Activated CD8-positive, alpha-beta memory T cell treated with anti-CD3 and anti-CD28 coated beads for 36 hours (primary cell): Measurements from ENCODE around the gene OPN1LW. TPM values are rescaled to one million over a fixed set of nuclear protein-coding genes. Genes with fewer than 3 reads are reported as not detected.
"Not testable (repeated sequence)": the region's sequence is repeated elsewhere in the genome, so short reads cannot be mapped to it uniquely, and the experiment has no call there.

ENCODE experiments used
- CTCF ChIA-PET: fragments of 350-600 bp; sonication (Branson Sonifier 250); formaldehyde crosslinking; loops from one replicate; lab custom pipeline; 2021; ENCODE audit warnings: antibody characterized with exemption; lab: Charles Lee
- POLR2A ChIA-PET: fragments of 350-600 bp; sonication (Branson Sonifier 250); formaldehyde crosslinking; loops from one replicate; lab custom pipeline; 2021; ENCODE audit warnings: antibody characterized with exemption; lab: Charles Lee
- total RNA-seq, 2 experiments: library from RNA; stranded (reverse); gene quantifications; one replicate each; pipeline ENCODE4 v1.2.3, GENCODE V29; 2021

Gene OPN1LW
- not detected for total RNA-seq

- CTCF ChIA-PET, POLR2A ChIA-PET: not testable (repeated sequence)
Measured at GRCh38 chrX:154144010-154144409, at the start of gene OPN1LW. TSS of gene OPN1LW (plus strand) at chrX:154144243. CDS start at chrX:154144284, 41 bp downstream.

DNA sequence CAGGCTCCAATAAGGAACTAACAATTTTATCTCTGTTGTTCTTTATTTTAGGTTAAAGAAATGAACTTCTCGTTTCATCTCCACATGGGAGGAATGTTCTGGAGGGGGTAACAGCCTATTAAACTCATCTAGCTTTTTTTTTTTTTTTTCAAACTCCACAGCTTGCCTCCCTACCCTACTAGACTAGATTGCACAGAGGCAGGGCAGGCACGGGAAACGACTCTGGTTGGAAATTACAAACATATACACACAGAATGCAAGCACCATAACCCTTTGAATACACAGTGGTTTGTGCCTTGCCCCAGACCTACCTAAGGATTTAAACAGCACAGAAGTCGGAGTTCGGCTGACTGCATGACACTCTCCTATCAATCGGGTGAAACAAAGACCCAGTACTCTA is 49.2 kb upstream of the OPN1LW start:
- POLR2A ChIA-PET, result no interaction called here

GRCh38 chrX:154096140-154097002 is 47.7 kb upstream of the OPN1LW start:
- ChIA-PET POLR2A (interaction anchor here (0.7 kb wide), 1 partner anchor 274 kb away, joined by 3 read pairs; no protein-coding TSS in a partner anchor), CTCF (interaction anchor here (0.8 kb wide), 1 partner anchor 13 kb away, joined by 3 read pairs; no protein-coding TSS in a partner anchor)

More for the DNA sequence above, 49.2 kb upstream of the OPN1LW start:
- CTCF ChIA-PET, result no interaction called here

GRCh38 chrX:154097003-154097588 is 46.9 kb upstream of the OPN1LW start:
- ChIA-PET POLR2A (no interaction called here), CTCF (interaction anchor here (0.8 kb wide), 1 partner anchor 14 kb away, joined by 3 read pairs; no protein-coding TSS in a partner anchor)

- ChIA-PET POLR2A (no interaction called here), CTCF (no interaction called here)
Measured at GRCh38 chrX:154097589-154098541, 46.2 kb upstream of the OPN1LW start, which contains the start of gene MECP2. TSS of gene MECP2 (minus strand) at chrX:154097717.

- ChIA-PET CTCF (no interaction called here), POLR2A (no interaction called here)
Measured at GRCh38 chrX:154098551-154098950, 45.5 kb upstream of the OPN1LW start.

DNA sequence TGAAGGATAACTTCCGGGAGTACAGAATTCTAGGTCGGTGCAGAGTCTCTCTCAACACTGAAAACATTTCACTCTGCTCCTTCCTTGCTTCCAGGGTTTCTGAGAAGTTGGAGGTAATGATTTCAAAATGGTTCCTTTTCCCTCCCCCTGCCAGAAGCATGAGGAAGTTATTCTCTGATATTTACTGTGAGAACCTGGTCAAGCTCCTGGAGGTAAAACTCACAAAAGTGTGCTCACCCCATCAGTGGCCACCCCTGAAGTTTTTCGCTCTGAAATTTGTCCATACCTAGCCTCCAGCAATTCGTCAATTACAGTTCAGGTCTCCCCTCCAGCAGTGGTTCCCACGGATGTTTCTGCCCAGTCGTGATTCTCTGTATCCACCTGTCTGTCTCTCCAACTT is 30.3 kb upstream of the OPN1LW start:
- ChIA-PET POLR2A (no interaction called here), CTCF (no interaction called here)

DNA sequence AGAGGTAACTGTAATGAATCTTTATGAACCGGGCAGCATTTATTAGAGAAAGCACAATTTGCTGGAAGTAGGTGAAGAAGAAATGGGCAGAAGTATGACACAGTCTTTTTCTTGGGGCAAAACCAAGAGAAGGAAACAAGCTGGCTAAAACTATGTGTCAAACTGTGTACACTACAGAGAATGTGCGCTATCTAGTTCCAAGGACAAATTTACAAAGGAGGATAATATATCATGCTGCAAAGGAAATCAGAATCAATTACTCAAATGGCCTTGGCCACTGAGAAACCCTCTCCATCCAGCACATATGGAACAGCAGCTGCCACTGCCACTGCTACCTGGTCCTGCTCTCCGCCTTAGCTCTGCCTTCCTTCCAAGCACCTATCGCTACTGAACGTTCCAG is 29.4 kb upstream of the OPN1LW start:
- CTCF ChIA-PET, result no interaction called here
- POLR2A ChIA-PET, result no interaction called here

GRCh38 chrX:154115071-154115470 is 29.0 kb upstream of the OPN1LW start:
- POLR2A ChIA-PET, result no interaction called here
- CTCF ChIA-PET, result no interaction called here

DNA sequence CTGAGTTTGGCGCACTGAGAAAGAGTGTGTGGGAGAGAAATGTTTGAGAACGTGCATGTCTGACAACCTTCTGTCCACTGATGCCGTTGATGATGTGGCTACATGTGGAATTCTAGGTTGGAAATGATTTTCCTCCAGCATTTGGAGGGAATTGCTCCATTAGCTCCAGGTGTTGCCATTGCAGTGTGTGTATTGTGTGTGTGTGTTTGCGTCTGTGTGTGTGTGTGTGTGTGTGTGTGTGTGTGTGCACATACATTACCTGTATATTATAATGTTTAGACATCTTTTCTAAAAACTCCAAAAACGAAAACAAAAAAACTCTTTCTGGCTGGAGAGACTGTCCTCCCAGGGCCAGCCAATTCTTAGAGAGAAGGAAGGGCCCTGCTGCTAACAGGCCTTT is 28.3 kb upstream of the OPN1LW start:
- ChIA-PET POLR2A (no interaction called here), CTCF (no interaction called here)

GRCh38 chrX:154116426-154117211 is 27.4 kb upstream of the OPN1LW start:
- ChIA-PET POLR2A (interaction anchor here (0.5 kb wide), 1 partner anchor 48 kb away, joined by 3 read pairs; no protein-coding TSS in a partner anchor), CTCF (no interaction called here)

DNA sequence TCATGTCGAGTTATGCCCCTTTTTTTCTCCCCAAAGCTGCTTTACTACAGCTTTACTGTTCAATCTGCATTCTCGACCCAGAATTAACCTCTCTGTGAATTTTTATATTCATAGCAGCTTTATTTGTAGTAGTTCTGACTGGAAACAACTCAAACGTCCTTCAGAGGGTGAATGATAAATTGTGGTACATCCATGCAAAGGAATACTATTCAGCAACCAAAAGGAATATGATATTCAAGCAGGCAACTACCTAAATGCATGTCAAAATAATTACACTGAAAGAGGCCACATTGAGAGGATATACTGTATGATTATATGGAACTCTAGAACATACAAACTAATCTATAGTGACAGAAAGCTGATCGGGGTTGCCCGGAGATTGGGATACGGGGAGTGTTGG is 26.5 kb upstream of the OPN1LW start:
- CTCF ChIA-PET, result no interaction called here
- POLR2A ChIA-PET, result no interaction called here

GRCh38 chrX:154120567-154120966 is 23.5 kb upstream of the OPN1LW start:
- CTCF ChIA-PET, result no interaction called here
- POLR2A ChIA-PET, result no interaction called here

GRCh38 chrX:154121207-154121606 is 22.8 kb upstream of the OPN1LW start:
- ChIA-PET POLR2A (no interaction called here), CTCF (no interaction called here)

GRCh38 chrX:154121961-154122360 is 22.1 kb upstream of the OPN1LW start:
- POLR2A ChIA-PET, result no interaction called here

DNA sequence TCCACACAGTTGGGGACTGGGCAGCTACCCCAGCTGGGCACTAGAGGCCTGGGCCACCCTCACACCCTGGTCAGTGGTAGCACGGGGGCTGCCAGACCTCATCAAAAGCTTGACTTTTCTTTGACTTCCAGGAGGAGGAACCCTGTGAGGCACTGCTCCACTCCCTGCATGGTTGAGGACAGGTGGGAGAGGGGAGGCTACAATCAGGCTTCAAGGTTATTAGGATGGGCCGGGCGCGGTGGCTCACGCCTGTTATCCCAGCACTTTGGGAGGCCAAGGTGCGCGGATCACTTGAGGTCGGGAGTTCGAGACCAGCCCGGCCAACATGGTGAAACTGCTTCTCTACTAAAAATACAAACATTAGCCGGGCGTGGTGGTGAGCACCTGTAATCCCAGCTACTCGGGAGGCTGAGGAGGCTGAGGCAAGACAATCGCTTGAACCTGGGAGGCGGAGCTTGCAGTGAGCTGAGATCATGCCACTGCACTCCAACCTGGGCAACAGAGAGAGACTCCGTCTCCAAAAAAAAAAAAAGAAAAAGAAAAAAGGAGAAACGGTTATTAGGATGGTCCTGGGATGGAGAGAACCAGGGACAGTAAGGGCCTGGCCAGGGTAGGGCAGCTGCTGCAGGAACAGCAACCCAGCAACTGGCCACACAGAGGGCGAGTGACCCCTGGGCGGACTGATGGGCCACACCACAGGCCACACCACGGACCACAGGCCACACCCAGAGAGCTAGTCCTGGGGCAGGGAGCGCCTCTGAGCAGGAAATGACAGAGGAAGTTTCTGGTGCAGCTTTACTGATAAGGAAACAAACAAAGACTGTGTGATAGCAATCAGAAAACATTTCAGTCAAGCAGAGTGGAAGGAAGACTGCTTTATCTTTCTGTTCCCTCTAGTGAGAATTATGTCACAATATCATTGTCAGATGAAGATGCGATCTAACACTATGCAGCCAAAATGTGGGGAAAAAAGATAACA is 20.5 kb upstream of the OPN1LW start:
- ChIA-PET POLR2A (no interaction called here), CTCF (interaction anchor here (0.5 to 1.7 kb wide), 2 partner anchors 14 to 304 kb away, joined by 4 read pairs; no protein-coding TSS in a partner anchor)

More at GRCh38 chrX:154121961-154122360, 22.1 kb upstream of the OPN1LW start:
- CTCF ChIA-PET, result no interaction called here

GRCh38 chrX:154125391-154126040 is 18.5 kb upstream of the OPN1LW start:
- POLR2A ChIA-PET, result no interaction called here

More at GRCh38 chrX:154125391-154126040, 18.5 kb upstream of the OPN1LW start:
- CTCF ChIA-PET, result interaction anchor here (1.2 kb wide), 1 partner anchor 10 kb away, joined by 3 read pairs; no protein-coding TSS in a partner anchor
